ENCODE data around the gene DIRAS1.

DIRAS1 gene

DNA sequence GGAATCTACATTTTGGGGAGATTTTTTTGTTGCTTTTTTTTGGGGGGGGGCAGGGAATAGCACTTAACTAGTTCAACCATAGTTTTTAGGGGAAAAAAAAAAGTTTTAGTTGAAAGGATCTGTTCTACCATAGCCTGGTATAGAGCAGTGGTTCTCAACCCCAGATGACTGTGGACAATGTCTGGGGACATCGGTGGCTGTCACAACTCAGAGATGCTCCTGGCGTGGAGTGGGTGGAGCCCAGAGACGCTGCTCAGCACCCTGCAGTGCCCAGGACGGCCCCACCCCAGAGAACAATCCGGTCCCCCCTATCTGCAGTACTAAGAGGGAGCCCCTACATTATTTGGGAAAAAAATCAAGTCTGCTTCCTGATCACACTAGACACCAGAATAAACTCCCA, 27.0 kb downstream of the DIRAS1 start:
- no peak overlapping the region for H3K18ac ChIP-seq (ENCODE audit: low read length)
- H3K4ac ChIP-seq (ENCODE audit: low read depth, low read length) = no peak overlapping the region
- H3K27ac ChIP-seq (ENCODE audit: low read depth, low read length) = no peak overlapping the region
- no peaks in the 10 kb centered on the region for H3K4me1 ChIP-seq (ENCODE audit: control insufficient read depth, low read depth, low read length)
- H3K79me1 ChIP-seq (ENCODE audit: low read length) = no peaks in the 10 kb centered on the region
- no peak overlapping the region for H2BK120ac ChIP-seq (ENCODE audit: low read depth, low read length)
- no peak overlapping the region for H3K9ac ChIP-seq (ENCODE audit: low read length)
- no peak overlapping the region for H3K4me2 ChIP-seq (ENCODE audit: low read length)
- no peak overlapping the region for H4K8ac ChIP-seq (ENCODE audit: low read depth, low read length)
- no peaks in the 10 kb centered on the region for H3K36me3 ChIP-seq (ENCODE audit: control insufficient read depth, insufficient read depth, low read length)
- no peak overlapping the region for H3K56ac ChIP-seq (ENCODE audit: low read length)
- no peak overlapping the region for H4K5ac ChIP-seq (ENCODE audit: low read length)
- no peak overlapping the region for H2AK5ac ChIP-seq (ENCODE audit: low read length)
- no peak overlapping the region for H2BK5ac ChIP-seq (ENCODE audit: low read length)
- H3K79me2 ChIP-seq (ENCODE audit: control insufficient read depth, insufficient read depth, low read length) = no peaks in the 10 kb centered on the region
- H2BK15ac ChIP-seq (replicated peaks; ENCODE audit: low read depth) = no peak overlapping the region
- no peaks in the 10 kb centered on the region for H3K27me3 ChIP-seq (ENCODE audit: insufficient read depth, low read length, poor library complexity)
- H3K4me3 ChIP-seq (ENCODE audit: low read length) = no peak overlapping the region
- no peak for DNase-seq
- no CpG with 5 or more reads among the region's 5 CpGs for WGBS (ENCODE audit: extremely low coverage, insufficient coverage, low lambda C conversion rate)
- no peak overlapping the region for H3K23ac ChIP-seq (ENCODE audit: low read length)

DNA sequence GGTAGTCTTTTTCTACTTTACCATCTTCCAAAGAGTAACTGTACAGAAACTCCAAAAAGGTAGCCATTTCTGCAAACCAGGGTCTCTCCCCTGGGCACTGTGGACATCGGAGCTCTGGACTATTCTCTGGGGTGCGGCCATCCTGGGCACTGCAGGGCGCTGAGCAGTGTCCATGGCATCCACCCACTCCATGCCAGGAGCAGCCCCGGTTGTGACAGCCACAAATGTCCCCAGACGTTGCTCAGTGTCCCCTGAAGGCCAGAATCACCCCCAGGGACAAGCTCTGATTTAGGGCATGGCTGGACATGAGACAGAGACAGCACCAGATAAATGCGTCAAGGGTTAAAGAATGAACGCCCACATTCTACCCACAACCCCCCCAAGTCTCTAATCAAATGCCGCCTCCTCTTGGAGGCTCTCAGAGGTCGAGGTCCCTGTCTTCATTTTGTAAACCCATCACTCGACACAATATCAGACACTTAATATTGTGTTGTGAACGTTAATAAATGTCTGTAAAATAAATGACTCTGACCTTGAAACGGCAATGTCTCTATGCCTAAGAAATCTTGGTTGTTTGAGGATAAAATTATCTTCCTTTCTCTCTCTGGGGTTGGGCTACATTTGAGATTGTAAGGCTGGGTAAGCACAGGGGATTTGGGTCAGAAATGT, 27.5 kb downstream of the DIRAS1 start:
- H3K27ac ChIP-seq (ENCODE audit: low read depth, low read length) = no peak overlapping the region
- no peak overlapping the region for H3K56ac ChIP-seq (ENCODE audit: low read length)
- H3K18ac ChIP-seq (ENCODE audit: low read length) = no peak overlapping the region
- H3K23ac ChIP-seq (ENCODE audit: low read length) = no peak overlapping the region
- H2BK15ac ChIP-seq (replicated peaks; ENCODE audit: low read depth) = no peak overlapping the region
- H2BK120ac ChIP-seq (ENCODE audit: low read depth, low read length) = no peak overlapping the region
- H3K4me2 ChIP-seq (ENCODE audit: low read length) = no peak overlapping the region
- H2BK5ac ChIP-seq (ENCODE audit: low read length) = no peak overlapping the region
- no peaks in the 10 kb centered on the region for H3K4me1 ChIP-seq (ENCODE audit: control insufficient read depth, low read depth, low read length)
- H3K79me1 ChIP-seq (ENCODE audit: low read length) = no peaks in the 10 kb centered on the region
- H2AK5ac ChIP-seq (ENCODE audit: low read length) = no peak overlapping the region
- H3K4ac ChIP-seq (ENCODE audit: low read depth, low read length) = no peak overlapping the region
- H4K5ac ChIP-seq (ENCODE audit: low read length) = no peak overlapping the region
- H3K36me3 ChIP-seq (ENCODE audit: control insufficient read depth, insufficient read depth, low read length) = no peaks in the 10 kb centered on the region
- no peak for DNase-seq
- WGBS (ENCODE audit: extremely low coverage, insufficient coverage, low lambda C conversion rate) = no CpG with 5 or more reads among the region's 12 CpGs
- H4K8ac ChIP-seq (ENCODE audit: low read depth, low read length) = peak overlapping the region; percentile 39
- no peaks in the 10 kb centered on the region for H3K79me2 ChIP-seq (ENCODE audit: control insufficient read depth, insufficient read depth, low read length)
- H3K9ac ChIP-seq (ENCODE audit: low read length) = no peak overlapping the region
- H3K27me3 ChIP-seq (ENCODE audit: insufficient read depth, low read length, poor library complexity) = no peaks in the 10 kb centered on the region
- H3K4me3 ChIP-seq (ENCODE audit: low read length) = no peak overlapping the region

DNA sequence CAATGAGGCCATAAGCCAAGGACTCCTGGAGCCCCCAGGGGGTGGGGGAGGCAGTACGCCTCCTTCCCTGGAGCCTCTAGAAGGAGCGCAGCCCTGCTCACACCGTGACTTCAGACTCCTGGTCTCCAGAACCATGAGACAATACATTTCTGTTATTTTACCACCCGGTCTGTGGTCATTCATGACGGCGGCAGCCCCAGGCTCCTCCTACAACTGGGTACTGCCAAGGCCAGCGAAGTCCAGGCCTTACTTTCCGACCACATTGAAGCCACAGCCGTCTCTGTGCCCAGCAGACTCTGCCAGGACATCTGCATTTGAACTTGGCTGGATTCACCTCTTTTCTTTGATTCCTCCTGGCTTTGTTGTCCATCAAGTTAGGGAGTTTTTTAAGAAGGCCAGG, 29.2 kb downstream of the DIRAS1 start:
- Histone ChIP-seq H3K18ac (ENCODE audit: low read length) (no peak overlapping the region), H3K36me3 (ENCODE audit: control insufficient read depth, insufficient read depth, low read length) (no peaks in the 10 kb centered on the region), H3K27ac (ENCODE audit: low read depth, low read length) (no peak overlapping the region), H3K27me3 (ENCODE audit: insufficient read depth, low read length, poor library complexity) (no peaks in the 10 kb centered on the region), H2BK120ac (ENCODE audit: low read depth, low read length) (no peak overlapping the region), H3K79me2 (ENCODE audit: control insufficient read depth, insufficient read depth, low read length) (no peaks in the 10 kb centered on the region), H3K9ac (ENCODE audit: low read length) (no peak overlapping the region), H4K8ac (ENCODE audit: low read depth, low read length) (no peak overlapping the region), H2BK15ac (replicated peaks; ENCODE audit: low read depth) (no peak overlapping the region), H2AK5ac (ENCODE audit: low read length) (no peak overlapping the region), H3K23ac (ENCODE audit: low read length) (no peak overlapping the region), H4K5ac (ENCODE audit: low read length) (no peak overlapping the region), H3K4me2 (ENCODE audit: low read length) (no peak overlapping the region), H3K4ac (ENCODE audit: low read depth, low read length) (no peak overlapping the region), H3K56ac (ENCODE audit: low read length) (no peak overlapping the region), H2BK5ac (ENCODE audit: low read length) (no peak overlapping the region), H3K4me3 (ENCODE audit: low read length) (no peak overlapping the region), H3K4me1 (ENCODE audit: control insufficient read depth, low read depth, low read length) (no peaks in the 10 kb centered on the region), H3K79me1 (ENCODE audit: low read length) (no peaks in the 10 kb centered on the region)
- WGBS (ENCODE audit: extremely low coverage, insufficient coverage, low lambda C conversion rate) = no CpG with 5 or more reads among the region's 9 CpGs
- no peak for DNase-seq

DNA sequence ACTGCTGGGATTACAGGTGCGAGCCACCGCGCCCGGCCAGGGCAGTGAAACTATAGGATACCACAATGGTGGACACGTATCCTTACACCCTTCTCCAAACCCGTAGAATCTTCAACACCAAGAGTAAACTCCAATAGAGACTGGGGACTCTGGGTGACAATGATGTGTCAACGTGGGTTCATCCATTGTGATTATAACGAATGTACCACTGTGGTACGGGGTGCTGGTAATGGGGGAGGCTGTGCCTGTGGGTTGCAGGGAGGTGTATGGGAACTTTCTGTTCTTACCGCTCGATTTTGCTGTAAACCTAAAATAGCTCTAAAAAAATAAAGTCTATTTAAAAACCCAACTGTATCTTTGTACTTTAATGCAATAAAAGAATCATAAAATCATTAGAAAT, 30.3 kb downstream of the DIRAS1 start:
- Histone ChIP-seq H3K27me3 (ENCODE audit: insufficient read depth, low read length, poor library complexity) (no peaks in the 10 kb centered on the region), H3K9ac (ENCODE audit: low read length) (no peak overlapping the region), H3K79me1 (ENCODE audit: low read length) (no peaks in the 10 kb centered on the region), H3K27ac (ENCODE audit: low read depth, low read length) (no peak overlapping the region), H3K79me2 (ENCODE audit: control insufficient read depth, insufficient read depth, low read length) (no peaks in the 10 kb centered on the region), H3K4me1 (ENCODE audit: control insufficient read depth, low read depth, low read length) (no peaks in the 10 kb centered on the region), H3K56ac (ENCODE audit: low read length) (no peak overlapping the region), H3K4me3 (ENCODE audit: low read length) (no peak overlapping the region), H3K4me2 (ENCODE audit: low read length) (no peak overlapping the region), H2BK15ac (replicated peaks; ENCODE audit: low read depth) (no peak overlapping the region), H2AK5ac (ENCODE audit: low read length) (no peak overlapping the region), H3K23ac (ENCODE audit: low read length) (no peak overlapping the region), H2BK5ac (ENCODE audit: low read length) (no peak overlapping the region), H4K8ac (ENCODE audit: low read depth, low read length) (no peak overlapping the region), H3K18ac (ENCODE audit: low read length) (no peak overlapping the region), H3K4ac (ENCODE audit: low read depth, low read length) (no peak overlapping the region), H3K36me3 (ENCODE audit: control insufficient read depth, insufficient read depth, low read length) (no peaks in the 10 kb centered on the region), H2BK120ac (ENCODE audit: low read depth, low read length) (no peak overlapping the region), H4K5ac (ENCODE audit: low read length) (no peak overlapping the region)
- no CpG with 5 or more reads among the region's 11 CpGs for WGBS (ENCODE audit: extremely low coverage, insufficient coverage, low lambda C conversion rate)
- no peak for DNase-seq

DNA sequence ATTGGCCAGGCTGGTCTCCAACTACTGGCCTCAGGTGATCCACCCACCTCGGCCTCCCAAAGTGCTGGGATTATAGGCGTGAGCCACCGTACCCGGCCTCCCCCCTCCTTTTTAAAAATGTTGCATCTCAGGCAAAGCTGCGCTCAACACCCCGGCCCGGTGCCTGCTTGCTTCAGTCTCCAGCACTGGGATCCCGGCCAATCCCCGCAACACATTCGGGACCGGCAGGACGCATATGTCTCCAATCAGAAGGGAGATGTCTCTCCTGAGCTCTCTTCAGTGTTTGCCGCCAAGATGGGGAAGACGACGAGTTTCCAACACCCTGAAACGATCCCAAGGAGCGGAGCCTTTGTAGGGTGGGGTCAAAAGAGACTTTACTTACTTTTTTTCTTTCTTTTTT, 34.8 kb downstream of the DIRAS1 start:
- H3K27ac ChIP-seq (ENCODE audit: low read depth, low read length) = no peak overlapping the region
- H3K18ac ChIP-seq (ENCODE audit: low read length) = no peak overlapping the region
- no peak overlapping the region for H4K8ac ChIP-seq (ENCODE audit: low read depth, low read length)
- WGBS (ENCODE audit: extremely low coverage, insufficient coverage, low lambda C conversion rate) = no CpG with 5 or more reads among the region's 17 CpGs
- H2BK5ac ChIP-seq (ENCODE audit: low read length) = no peak overlapping the region
- no peaks in the 10 kb centered on the region for H3K79me1 ChIP-seq (ENCODE audit: low read length)
- H3K79me2 ChIP-seq (ENCODE audit: control insufficient read depth, insufficient read depth, low read length) = no peaks in the 10 kb centered on the region
- H3K4me2 ChIP-seq (ENCODE audit: low read length) = no peak overlapping the region
- DNase-seq = no peak
- H3K56ac ChIP-seq (ENCODE audit: low read length) = no peak overlapping the region
- H4K5ac ChIP-seq (ENCODE audit: low read length) = no peak overlapping the region
- no peaks in the 10 kb centered on the region for H3K36me3 ChIP-seq (ENCODE audit: control insufficient read depth, insufficient read depth, low read length)
- H3K23ac ChIP-seq (ENCODE audit: low read length) = no peak overlapping the region
- no peak overlapping the region for H3K4ac ChIP-seq (ENCODE audit: low read depth, low read length)
- no peaks in the 10 kb centered on the region for H3K4me1 ChIP-seq (ENCODE audit: control insufficient read depth, low read depth, low read length)
- H3K4me3 ChIP-seq (ENCODE audit: low read length) = no peak overlapping the region
- H3K9ac ChIP-seq (ENCODE audit: low read length) = no peak overlapping the region
- H2BK15ac ChIP-seq (replicated peaks; ENCODE audit: low read depth) = no peak overlapping the region
- H2BK120ac ChIP-seq (ENCODE audit: low read depth, low read length) = no peak overlapping the region
- no peaks in the 10 kb centered on the region for H3K27me3 ChIP-seq (ENCODE audit: insufficient read depth, low read length, poor library complexity)
- no peak overlapping the region for H2AK5ac ChIP-seq (ENCODE audit: low read length)

DNA sequence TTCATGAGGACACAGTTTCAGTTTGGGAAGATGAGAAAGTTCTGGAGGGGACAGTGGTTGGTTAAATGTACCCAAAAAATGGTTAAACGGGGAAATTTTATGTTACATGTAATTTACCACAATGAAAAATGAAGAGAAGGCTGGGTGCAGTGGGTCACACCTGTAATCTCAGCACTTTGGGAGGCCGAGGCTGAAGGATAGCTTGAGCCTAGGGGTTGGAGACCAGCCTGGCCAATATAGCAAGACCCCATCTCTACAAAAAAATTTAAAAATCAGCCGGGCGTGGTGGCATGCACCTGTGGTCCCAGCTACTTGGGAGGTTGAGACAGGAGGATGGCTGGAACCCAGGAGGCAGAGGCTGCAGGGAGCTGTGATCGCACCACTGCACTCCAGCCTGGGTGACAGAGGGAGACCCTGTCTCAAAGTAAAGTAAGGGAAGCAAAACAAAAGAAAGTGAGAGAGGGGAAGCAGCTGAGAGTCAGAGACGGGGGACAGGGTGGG, 35.9 kb downstream of the DIRAS1 start:
- no peaks in the 10 kb centered on the region for H3K36me3 ChIP-seq (ENCODE audit: control insufficient read depth, insufficient read depth, low read length)
- DNase-seq = no peak
- no peak overlapping the region for H2BK5ac ChIP-seq (ENCODE audit: low read length)
- no peaks in the 10 kb centered on the region for H3K4me1 ChIP-seq (ENCODE audit: control insufficient read depth, low read depth, low read length)
- no peak overlapping the region for H3K56ac ChIP-seq (ENCODE audit: low read length)
- no peak overlapping the region for H4K5ac ChIP-seq (ENCODE audit: low read length)
- no peaks in the 10 kb centered on the region for H3K79me1 ChIP-seq (ENCODE audit: low read length)
- H3K23ac ChIP-seq (ENCODE audit: low read length) = no peak overlapping the region
- H2BK120ac ChIP-seq (ENCODE audit: low read depth, low read length) = no peak overlapping the region
- no peaks in the 10 kb centered on the region for H3K27me3 ChIP-seq (ENCODE audit: insufficient read depth, low read length, poor library complexity)
- H2BK15ac ChIP-seq (replicated peaks; ENCODE audit: low read depth) = no peak overlapping the region
- H3K18ac ChIP-seq (ENCODE audit: low read length) = no peak overlapping the region
- no peak overlapping the region for H2AK5ac ChIP-seq (ENCODE audit: low read length)
- H3K79me2 ChIP-seq (ENCODE audit: control insufficient read depth, insufficient read depth, low read length) = no peaks in the 10 kb centered on the region
- H4K8ac ChIP-seq (ENCODE audit: low read depth, low read length) = no peak overlapping the region
- no peak overlapping the region for H3K4me2 ChIP-seq (ENCODE audit: low read length)
- H3K4ac ChIP-seq (ENCODE audit: low read depth, low read length) = no peak overlapping the region
- H3K27ac ChIP-seq (ENCODE audit: low read depth, low read length) = no peak overlapping the region
- no CpG with 5 or more reads among the region's 6 CpGs for whole genome bisulfite sequencing (ENCODE audit: extremely low coverage, insufficient coverage, low lambda C conversion rate)
- H3K4me3 ChIP-seq (ENCODE audit: low read length) = no peak overlapping the region
- no peak overlapping the region for H3K9ac ChIP-seq (ENCODE audit: low read length)

Data from mesendoderm (in vitro differentiated cells).